GM18520 (cell line): ENCODE results near the gene PELO.

Experiments used
- ATAC-seq: cut with Tn5 transposase; IDR thresholded peaks from one replicate; pipeline ENCODE4 v1.9.1; 2021; ENCODE audit not compliant: unreplicated experiment

The PELO gene

GRCh38 chr5:52827815-52828214 lies 40.1 kb downstream of the PELO start:
- no peak for ATAC-seq

- no peak for ATAC-seq
Observed at GRCh38 chr5:52829664-52830063, 41.9 kb downstream of the PELO start.

- no peak for ATAC-seq
Observed at GRCh38 chr5:52830650-52831049, 42.9 kb downstream of the PELO start.

DNA sequence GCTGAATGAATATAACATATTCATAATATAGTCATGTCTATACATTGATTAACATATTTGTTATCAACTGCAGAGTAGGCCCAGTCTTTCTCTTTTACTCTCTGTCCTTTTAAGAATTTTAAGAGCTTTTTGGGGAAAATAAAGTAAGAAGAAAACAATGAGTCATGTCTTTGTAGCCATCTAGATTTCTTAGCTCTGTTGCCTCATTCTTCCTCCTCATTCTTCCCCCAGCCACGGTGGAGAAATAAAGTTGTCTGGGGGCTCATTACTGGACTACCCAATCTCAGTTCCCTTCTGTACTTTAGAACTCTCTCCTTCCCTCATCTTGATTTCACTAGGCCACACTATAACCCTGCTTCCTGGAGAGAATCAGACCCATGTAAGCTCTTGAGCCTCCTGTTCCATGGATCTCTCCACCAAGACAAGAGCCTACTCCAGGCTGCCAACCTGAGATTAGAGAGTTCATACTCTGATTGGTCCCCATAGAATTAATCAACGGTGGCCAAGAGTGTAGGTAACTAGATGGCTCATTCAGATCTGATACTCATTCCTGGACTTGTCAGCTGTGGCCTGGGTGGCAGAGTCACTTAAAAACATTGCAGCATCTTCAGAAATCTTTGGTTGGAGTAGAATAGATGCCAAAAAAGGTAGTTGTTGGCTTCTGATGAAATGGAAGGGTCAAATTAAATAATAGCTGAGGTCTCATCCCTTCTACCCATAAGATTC lies 44.2 kb downstream of the PELO start:
- no peak for ATAC-seq

GRCh38 chr5:52834320-52834719 lies 46.6 kb downstream of the PELO start:
- no peak for ATAC-seq

GRCh38 chr5:52837068-52837467 lies 49.4 kb downstream of the PELO start:
- no peak for ATAC-seq
